KOPT-K1 (cell line): ENCODE measurements around the gene GPRASP1.
"Not testable (repeated sequence)": the region's sequence is repeated elsewhere in the genome, so short reads cannot be mapped to it uniquely, and the experiment has no call there.

Experiments used
- H3K27ac ChIP-seq: fragments of 200-600 bp; sonication (generic); 2 replicates; pipeline ENCODE4 v1.5.1; 2016; ENCODE audit warnings: antibody characterized with exemption, mild to moderate bottlenecking, low read depth, low read length; ENCODE audit not compliant: poor library complexity, severe bottlenecking
- H3K36me3 ChIP-seq: fragments of 200-600 bp; sonication (generic); 2 replicates; pipeline ENCODE4 v1.5.1; 2017; ENCODE audit warnings: antibody characterized with exemption, mild to moderate bottlenecking, low read length, moderate library complexity; ENCODE audit not compliant: insufficient read depth
- H3K9me3 ChIP-seq: fragments of 200-600 bp; sonication (generic); 2 replicates; pipeline ENCODE4 v1.5.1; 2017; ENCODE audit warnings: antibody characterized with exemption, low read length, mild to moderate bottlenecking; ENCODE audit not compliant: insufficient read depth, poor library complexity, severe bottlenecking

The GPRASP1 gene

GRCh38 chrX:102667034-102667433 lies 15.8 kb downstream of the GPRASP1 start:
- not testable (repeated sequence) for H3K9me3 ChIP-seq, H3K27ac ChIP-seq, H3K36me3 ChIP-seq

DNA sequence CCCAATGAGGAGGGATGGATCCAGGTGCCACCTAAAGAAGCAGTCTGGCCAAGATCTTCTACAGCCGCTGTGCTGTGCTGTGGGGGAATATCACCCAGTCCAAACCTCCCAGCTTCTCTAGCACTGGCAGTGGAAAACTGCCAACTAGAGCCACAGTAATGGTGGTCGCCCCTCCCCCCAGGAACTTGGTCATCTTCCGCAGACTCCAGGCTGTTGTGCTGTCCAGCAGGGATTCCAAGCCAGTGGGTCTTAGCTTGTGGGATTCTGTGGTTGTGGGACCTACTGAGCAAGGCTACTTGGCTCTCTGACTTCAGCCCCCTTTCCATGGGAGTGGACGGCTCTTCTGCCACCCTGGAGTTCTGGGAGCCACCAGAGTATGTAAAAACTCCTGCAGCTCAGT lies 18.2 kb downstream of the GPRASP1 start:
- H3K9me3 ChIP-seq = no peaks in the 10 kb centered on the region
- no peaks in the 10 kb centered on the region for H3K36me3 ChIP-seq
- H3K27ac ChIP-seq = no peak overlapping the region

DNA sequence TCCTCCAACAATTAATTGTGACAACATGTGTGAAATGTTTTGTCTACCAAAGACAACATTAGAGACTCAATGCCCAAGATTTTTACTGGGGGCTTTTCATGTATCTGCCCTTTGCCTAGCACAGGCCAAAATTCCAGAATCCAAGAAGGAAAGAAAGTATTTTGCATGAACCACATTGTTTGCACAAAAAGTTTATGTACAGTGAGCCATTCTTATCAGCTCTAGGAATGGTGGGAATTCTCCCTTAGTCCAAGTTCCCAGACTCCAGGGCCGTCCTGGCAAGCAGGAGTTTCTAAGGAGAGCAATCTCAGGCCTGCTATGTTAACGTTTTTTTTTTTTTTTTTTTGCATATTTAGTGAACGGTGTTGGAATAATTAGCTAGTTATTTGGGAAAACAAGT lies 21.6 kb downstream of the GPRASP1 start:
- no peaks in the 10 kb centered on the region for H3K36me3 ChIP-seq
- no peaks in the 10 kb centered on the region for H3K9me3 ChIP-seq
- no peak overlapping the region for H3K27ac ChIP-seq

DNA sequence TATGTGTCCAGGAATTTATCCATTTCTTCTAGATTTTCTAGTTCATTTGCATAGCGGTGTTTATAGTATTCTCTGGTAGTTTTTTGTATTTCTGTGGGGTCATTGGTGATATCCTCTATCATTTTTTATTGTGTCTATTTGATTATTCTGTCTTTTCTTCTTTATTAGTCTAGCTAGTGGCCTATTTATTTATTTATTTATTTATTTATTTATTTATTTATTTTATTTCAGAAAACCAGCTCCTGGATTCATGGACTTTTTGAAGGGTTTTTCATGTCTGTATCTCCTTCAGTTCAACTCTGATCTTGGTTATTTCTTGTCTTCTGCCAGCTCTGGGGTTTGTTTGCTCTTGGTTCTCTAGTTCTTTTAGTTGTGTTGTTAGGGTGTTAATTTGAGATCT lies 26.2 kb downstream of the GPRASP1 start:
- not testable (repeated sequence) for H3K9me3 ChIP-seq, H3K27ac ChIP-seq, H3K36me3 ChIP-seq

DNA sequence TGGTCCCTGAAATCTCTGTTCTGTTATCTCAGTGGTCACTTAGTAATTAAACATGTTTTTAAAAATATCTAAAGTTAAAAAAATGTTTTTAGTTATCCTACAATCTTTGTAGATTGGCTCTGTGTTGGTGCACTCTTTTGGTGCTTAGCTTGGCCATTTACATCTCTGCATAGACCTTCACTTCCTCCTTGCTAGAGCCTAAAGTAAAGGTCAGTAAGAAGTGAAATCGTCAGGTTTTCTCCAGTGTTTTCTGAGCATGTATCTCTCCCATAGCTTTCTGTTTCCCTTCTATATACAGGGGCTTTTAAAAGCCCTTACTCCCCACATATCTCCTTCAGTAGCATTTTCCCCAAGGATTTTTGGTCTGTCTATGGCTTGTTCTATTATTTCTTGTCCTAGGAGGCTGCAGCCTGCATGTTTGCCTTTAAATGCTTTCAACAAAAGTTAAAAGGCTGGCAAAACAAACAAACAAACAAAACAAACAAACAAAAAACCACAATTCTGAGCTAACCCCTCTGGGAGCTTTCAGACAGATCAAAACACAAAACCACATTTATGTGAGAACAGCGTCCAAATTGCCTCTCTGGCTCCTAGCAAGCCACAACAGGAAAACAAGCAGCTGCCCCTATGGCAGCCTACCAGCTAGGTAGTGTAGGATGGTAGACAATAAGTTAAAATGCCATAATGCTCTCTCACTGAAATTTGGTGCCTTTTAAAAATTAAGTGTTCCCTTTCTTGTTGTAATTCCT lies 33.7 kb downstream of the GPRASP1 start:
- Histone ChIP-seq H3K9me3 (peaks cover 12% of the 10 kb centered on the region), H3K36me3 (no peaks in the 10 kb centered on the region), H3K27ac (no peak overlapping the region)

GRCh38 chrX:102694749-102695148 lies 43.5 kb downstream of the GPRASP1 start:
- Histone ChIP-seq H3K36me3 (no peaks in the 10 kb centered on the region), H3K27ac (no peak overlapping the region), H3K9me3 (no peaks in the 10 kb centered on the region)

GRCh38 chrX:102696306-102696705 lies 45.0 kb downstream of the GPRASP1 start:
- Histone ChIP-seq H3K36me3 (no peaks in the 10 kb centered on the region), H3K9me3 (no peaks in the 10 kb centered on the region), H3K27ac (no peak overlapping the region)

DNA sequence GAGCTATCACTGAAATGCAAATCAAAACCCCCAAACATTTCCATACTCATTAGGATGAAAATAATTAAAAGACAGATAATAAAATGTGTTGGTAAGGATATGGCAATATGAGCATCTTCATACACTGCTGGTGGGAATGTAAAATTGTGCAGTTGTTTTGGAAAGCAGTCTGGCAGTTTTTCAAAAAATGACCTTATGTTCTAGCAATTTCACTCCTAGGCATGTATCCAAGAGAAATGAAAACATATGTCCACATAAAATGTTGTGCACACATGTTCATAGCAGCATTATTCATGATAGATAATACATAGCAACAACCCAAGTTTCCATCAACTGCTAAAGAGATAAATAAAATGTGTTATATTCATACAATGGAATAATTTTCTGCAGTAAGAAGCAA lies 46.2 kb downstream of the GPRASP1 start:
- H3K27ac ChIP-seq = no peak overlapping the region
- H3K36me3 ChIP-seq = no peaks in the 10 kb centered on the region
- no peaks in the 10 kb centered on the region for H3K9me3 ChIP-seq
